GM19025 (cell line): ENCODE data around the gene PPFIA3.
"Not testable (repeated sequence)": the region's sequence is repeated elsewhere in the genome, so short reads cannot be mapped to it uniquely, and the experiment has no call there.

Source experiments
- ATAC-seq: cut with Tn5 transposase; IDR thresholded peaks from one replicate; pipeline ENCODE4 v1.9.1; 2021; ENCODE audit warnings: mild to moderate bottlenecking, low read depth, moderate library complexity; ENCODE audit not compliant: unreplicated experiment

Gene PPFIA3

DNA sequence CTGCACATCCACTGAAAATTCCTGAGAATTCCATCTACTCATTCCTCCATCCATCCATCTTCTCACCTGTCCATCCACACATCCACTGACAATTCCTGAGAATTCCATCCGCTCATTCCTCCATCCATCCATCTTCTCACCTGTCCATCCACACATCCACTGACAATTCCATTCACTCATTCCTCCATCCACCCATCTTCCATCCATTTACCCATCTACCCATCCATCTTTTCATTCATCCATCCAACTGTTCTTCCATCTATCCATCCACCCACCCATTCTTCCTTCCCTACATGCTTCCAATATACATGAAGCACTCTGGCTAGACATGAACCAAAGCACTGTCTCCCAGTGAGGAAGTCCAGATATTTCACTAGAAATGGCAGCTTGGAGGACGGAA, 53.9 kb downstream of the PPFIA3 start:
- no peak for ATAC-seq

GRCh38 chr19:49180659-49181058, 61.3 kb downstream of the PPFIA3 start:
- ATAC-seq: no peak

DNA sequence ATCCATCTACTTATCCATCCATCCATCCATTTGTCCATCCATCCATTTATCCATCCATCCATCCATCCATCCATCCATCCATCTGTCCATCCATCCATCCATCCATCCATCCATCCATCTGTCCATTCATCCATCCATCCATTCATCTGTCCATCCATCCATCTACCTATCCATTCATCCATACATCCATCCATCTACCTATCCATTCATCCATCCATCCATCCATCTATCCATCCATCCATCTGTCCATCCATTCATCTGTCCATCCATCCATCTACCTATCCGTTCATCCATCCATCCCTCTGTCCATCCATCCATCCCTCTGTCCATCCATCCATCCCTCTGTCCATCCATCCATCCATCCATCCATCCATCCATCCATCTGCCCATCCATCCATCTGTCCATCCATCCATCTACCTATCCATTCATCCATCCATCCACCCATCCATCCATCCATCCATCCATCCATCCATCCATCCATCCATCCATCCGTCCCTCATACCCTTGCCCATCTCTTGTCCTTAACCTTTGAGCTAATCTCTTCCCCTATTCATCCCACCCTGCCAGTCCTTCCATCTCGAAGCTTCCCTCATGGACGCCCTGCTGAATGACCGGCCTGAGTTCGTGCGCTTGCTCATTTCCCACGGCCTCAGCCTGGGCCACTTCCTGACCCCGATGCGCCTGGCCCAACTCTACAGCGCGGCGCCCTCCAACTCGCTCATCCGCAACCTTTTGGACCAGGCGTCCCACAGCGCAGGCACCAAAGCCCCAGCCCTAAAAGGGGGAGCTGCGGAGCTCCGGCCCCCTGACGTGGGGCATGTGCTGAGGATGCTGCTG, 62.9 kb downstream of the PPFIA3 start:
- not testable (repeated sequence) for ATAC-seq

- ATAC-seq: no peak
Observed at GRCh38 chr19:49182848-49183375, 63.6 kb downstream of the PPFIA3 start.

- ATAC-seq: no peak
Observed at GRCh38 chr19:49186108-49186507, 66.8 kb downstream of the PPFIA3 start.

- ATAC-seq: no peak
Observed at GRCh38 chr19:49188626-49189200, 69.4 kb downstream of the PPFIA3 start.

DNA sequence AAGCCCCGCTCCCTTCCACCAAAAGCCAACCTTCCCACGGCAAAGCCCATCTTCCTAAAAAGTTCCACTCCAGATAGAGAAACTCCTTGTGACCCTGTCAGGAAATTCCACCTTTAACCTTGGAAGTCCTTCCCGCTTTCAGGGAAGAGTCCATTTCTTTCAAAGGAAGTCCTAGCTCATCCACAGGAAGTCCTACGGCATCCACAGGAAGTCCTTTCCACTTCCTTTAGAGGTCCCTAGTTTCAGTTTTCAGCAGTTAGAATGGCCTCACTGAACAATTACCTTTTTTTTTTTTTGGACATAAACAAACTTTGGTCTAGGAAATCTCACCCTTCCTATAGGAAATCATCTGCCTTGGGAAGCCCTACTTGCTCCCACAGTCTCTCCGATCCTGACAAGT, 69.9 kb downstream of the PPFIA3 start:
- ATAC-seq: no peak

- no peak for ATAC-seq
Observed at GRCh38 chr19:49190781-49191180, 71.4 kb downstream of the PPFIA3 start.

- ATAC-seq: no peak
Observed at GRCh38 chr19:49193822-49194394, 74.6 kb downstream of the PPFIA3 start.

- ATAC-seq: no peak
Observed at GRCh38 chr19:49194408-49194807, 75.1 kb downstream of the PPFIA3 start.

DNA sequence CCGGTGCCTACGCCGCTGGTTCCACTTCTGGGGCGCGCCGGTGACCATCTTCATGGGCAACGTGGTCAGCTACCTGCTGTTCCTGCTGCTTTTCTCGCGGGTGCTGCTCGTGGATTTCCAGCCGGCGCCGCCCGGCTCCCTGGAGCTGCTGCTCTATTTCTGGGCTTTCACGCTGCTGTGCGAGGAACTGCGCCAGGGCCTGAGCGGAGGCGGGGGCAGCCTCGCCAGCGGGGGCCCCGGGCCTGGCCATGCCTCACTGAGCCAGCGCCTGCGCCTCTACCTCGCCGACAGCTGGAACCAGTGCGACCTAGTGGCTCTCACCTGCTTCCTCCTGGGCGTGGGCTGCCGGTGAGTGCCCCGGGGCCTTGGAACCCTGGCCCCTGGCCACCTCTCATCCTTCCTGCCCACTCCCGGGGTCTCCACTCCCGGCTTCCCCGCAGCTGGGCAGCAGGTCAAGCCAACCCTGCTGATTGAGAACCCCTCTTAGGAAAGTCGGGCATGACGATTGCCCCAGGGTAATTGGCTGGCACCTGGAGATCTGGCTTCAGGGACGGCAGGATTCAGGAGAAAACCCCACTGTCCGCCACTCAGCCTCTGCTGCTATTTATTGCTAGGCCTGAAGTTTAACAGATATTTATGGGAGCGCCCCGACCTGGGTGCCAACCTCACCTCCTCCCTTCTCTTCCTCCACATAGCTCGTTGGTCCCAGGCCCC, 77.3 kb downstream of the PPFIA3 start:
- ATAC-seq: no peak

DNA sequence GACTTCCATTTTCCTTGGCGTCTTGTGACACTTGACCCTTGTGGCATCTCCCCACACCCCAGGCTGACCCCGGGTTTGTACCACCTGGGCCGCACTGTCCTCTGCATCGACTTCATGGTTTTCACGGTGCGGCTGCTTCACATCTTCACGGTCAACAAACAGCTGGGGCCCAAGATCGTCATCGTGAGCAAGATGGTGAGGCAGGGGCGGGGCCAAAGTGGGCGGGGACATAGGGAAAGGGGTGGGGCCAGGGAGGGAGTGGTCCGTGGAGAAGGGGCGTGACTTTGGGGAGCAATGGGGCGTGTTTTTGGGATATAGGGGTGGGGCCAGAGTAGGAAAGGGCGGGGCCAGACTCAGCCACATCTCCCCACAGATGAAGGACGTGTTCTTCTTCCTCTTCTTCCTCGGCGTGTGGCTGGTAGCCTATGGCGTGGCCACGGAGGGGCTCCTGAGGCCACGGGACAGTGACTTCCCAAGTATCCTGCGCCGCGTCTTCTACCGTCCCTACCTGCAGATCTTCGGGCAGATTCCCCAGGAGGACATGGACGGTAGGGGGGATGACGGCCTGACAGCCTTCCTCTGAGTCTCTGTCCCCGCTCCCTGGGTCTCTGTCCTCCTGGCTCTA, 81.0 kb downstream of the PPFIA3 start:
- ATAC-seq: no peak
